Forelimb muscle (tissue), 1 donor: ENCODE results near the gene CORO1C. TPM values are rescaled to one million over a fixed set of nuclear protein-coding genes. Genes with fewer than 3 reads are reported as not detected.

Experiments used
- DNase-seq: peaks from one replicate; pipeline ENCODE4 v3.0.0-alpha.2; 2013; ENCODE audit warnings: low read depth
- polyA plus RNA-seq: library from polyadenylated mRNA; unstranded; fragments of 120-200 nt; gene quantifications from one replicate; pipeline ENCODE4 v1.2.1, GENCODE V29; 2013; ENCODE audit not compliant: insufficient read length

CORO1C gene
- polyA plus RNA-seq, 1 donor = 71.6 TPM

DNA sequence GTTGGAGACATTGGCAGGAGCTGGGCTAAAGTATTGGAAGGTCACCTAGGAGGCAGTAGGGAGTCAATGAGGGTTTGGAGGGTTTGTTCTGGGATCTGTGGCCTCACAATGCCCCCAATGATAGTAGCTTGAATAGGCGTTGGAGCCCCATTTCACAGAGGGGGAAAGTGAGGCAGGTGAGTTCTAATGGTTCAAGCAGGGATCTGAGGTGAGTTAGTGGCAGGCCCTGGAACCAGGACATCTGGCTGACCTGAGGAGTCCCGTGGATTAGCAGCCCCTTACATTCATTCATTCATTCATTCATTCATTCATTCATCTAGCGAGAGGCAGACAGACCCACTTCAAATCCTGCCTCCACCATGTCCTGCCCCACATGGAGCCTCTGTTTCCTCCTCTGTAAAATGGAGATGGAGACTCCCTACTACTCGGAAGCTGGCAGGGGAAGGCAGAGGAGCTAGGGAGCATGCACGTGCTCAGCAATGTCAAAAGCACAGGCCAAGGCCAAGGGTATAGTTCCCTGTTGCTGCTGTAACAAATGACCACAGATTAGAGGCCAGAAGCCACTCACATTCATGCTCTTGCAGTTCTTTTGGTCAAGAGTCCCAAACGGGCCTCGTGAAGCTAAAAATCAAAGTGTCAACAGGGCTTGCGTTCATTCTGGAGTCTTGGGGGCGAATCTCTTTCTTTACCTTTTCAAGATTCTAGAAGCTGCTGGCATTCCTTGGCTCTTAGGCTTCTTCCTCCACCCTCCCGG is 131.2 kb downstream of the CORO1C start:
- no peak for DNase-seq

DNA sequence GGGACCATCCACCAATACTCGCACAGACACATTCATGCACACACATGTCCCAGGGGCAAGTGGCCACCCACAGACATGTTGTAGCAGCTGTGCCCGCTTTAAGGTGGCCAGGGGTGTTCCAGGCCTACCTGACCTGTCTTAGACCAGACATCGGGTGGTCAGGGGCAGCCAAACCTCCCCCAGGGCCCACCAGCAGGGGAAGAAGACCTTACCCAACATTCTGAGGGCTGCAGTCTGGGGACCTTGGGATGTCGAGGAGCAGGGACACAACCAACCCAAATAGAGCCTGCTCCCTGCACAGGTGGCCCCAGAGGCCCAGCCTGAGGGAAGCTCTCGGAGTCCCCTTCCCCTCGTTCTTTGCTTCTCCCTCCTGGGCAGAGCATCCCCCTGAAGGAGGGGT is 131.8 kb downstream of the CORO1C start:
- DNase-seq = no peak

DNA sequence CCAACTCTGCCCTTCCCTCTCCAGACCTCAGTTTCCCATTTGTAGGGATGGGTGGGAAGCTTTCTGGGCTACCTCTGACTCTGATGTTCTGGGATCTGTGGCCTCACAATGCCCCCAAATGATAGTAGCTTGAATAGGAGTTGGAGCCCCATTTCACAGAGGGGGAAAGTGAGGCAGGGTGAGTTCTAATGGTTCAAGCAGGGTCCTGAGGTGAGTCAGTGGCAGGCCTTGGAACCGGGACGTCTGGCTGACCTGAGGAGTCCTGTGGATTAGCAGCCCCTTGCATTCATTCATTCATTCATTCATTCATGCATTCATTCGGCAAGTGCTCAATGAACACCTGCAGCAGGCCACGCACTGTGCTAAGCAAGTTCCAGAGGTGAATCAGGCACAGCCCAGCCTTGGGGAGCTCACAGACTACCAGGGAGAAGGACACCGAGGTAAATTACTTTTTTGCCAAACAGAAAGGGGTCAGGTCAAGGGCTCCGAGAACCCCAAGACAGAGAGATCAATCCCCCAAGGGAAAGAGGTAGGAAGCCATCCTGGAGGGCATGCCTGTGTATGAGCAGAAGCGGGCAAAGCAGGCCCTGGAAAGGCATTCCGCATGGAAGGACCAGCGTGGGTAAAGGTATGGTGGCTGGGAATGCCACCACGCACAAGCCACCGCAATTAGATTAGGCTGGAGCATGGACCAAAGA is 132.6 kb downstream of the CORO1C start:
- DNase-seq = no peak

DNA sequence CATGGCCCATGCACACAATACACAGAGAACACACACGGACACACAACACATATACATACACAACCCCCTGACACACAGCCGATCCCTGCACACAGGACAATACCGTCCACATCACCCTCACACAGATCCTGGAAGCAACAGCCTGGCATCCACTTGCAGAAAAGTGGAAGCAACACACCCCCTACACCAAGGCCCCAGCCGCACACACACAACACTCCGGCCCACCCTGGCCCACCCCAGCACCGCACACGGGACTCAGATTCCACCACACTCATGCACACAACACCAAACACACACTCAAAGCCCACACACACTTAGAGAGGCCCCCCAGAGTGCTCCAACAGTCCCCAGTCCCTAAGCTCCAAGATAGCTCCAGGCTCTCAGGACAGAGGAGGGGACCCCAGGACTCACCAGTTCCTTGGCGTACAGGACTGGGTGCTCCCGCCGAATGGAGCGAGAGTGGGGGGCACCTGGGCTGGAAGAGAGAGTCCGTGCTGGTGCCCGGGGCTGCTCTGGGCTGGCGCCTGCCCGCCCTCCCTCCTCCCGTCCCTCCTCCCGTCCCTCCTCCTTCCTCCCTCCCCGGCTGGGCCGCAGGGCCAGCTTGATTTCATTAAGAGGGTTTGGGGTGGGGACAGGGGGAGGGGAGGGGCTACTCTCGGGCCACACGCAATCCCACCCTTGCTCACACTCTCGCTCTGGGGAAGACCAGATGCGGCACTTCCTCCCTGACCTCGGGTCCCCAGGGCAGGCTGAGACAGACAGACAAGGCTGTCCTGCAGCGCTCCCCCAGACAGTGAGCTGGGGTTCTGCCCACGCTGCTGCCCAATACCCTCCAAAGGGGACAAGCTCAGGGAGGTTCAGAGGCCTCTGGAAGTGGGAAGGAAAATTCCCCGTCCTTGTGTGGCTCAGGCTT is 133.5 kb downstream of the CORO1C start, which contains the start of gene TMEM119:
Gene TMEM119 (minus strand): TSS at position 526 of the 913 bp plus-strand sequence. CDS start 5,701 bp downstream, outside the sequence.
- DNase-seq = no peak

DNA sequence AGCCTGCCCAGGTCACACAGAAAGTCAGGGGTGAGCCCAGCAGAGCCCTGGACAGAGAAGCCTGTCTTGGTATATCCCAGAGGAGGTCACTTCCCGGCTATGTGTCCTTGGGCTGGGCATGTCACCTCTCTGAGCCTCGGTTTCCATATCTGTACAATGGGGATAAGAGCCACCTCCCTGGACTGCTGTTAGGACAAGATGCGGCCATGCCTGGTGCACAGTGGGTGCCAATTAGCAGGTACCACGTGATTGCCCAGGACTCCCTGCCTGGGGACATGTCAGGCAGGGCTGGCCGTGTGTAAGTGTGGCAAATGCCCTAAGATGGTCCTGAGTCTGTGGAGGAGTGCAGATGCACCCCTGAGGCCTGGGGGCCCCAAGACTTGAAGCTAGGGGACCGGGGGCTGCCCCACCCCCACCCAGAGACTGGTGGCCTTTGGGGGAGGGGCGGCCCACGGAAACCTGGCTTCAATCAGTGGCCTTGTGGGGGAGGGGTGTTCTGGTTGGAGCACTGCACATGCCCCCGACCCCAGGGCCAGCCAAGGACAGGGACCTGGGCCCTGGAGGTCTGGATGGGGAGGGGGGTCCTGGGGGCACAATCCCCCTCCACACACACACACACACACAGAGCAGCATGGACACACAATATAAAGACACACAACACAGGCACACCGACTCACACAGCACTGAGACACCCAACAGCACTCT is 134.3 kb downstream of the CORO1C start:
- DNase-seq = no peak

DNA sequence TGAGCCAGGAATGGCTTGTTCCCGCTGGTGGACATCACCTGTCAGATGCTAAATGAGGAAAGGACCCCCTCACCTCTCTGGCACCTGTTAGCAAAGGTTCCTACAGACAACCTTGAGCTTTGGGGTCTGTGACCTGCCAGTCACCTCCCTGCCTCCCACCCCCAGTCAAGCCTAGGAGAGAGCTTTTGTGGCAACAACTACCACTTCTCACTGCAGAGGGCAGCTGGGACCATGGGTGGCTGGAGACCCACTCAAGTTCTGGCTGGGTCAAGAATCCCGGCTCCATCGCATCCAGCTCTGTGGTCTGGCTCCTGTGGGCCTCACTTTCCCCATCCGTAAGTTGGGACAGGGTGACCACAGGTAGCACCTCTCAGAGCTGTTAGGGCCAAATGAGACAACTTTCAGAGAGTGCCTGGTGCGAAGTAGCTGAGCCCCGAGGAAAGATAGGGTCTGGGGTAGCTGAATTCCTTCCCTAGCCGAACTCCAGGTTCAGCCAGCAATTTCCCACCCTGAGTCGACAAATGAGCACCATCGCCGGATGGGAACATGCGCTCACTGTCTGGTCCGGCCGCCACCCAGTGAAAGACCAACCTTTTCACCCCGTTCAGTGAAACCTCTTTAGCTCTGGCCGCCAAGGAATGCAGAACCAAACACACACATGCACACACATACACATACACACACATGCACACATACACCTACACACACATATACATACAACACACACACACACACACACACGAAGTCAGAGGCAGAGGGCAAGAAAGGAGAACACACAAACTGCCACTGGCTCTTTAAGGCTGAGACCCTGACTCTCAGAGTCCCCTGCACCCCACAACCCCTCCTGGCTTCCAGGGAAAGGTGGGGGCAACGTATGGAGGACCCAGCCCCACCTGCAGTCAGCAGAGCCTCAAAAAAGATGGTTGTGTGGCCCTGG is 135.3 kb downstream of the CORO1C start:
- DNase-seq = no peak

Other genes starting within 250 kb of the CORO1C start
- 1.9 TPM for gene FICD, start 216.2 kb downstream of the CORO1C start, polyA plus RNA-seq
- gene SART3, start 170.3 kb downstream of the CORO1C start, polyA plus RNA-seq = 31.9 TPM
- gene ISCU, start 168.9 kb downstream of the CORO1C start, polyA plus RNA-seq = 98.7 TPM
- 30.2 TPM for gene TMEM119, start 133.4 kb downstream of the CORO1C start, polyA plus RNA-seq
- 3.8 TPM for gene SELPLG, start 97.6 kb downstream of the CORO1C start, polyA plus RNA-seq
- 17.0 TPM for gene SSH1, start 126.1 kb upstream of the CORO1C start, polyA plus RNA-seq
- gene DAO, start 148.6 kb upstream of the CORO1C start, polyA plus RNA-seq = not detected